GM12891 (cell line): ENCODE data around the gene SYNDIG1.

Source experiments
- DNase-seq: peaks from one replicate; pipeline ENCODE4 v3.0.0; 2011; ENCODE audit warnings: low spot score; ENCODE audit not compliant: insufficient read length
- FAIRE-seq: peaks from 2 replicates; lab custom pipeline; 2011; peaks lifted over from hg19 to GRCh38; lab: Jason Lieb, UNC
- PAX5 ChIP-seq: IDR thresholded peaks from 2 replicates; pipeline ENCODE4 v1.6.1; 2011; ENCODE audit warnings: low read length, moderate library complexity, mild to moderate bottlenecking; ENCODE audit not compliant: insufficient read depth, severe bottlenecking
- POLR2A ChIP-seq: IDR thresholded peaks from 2 replicates; pipeline ENCODE4 v1.6.1; 2011; ENCODE audit warnings: low read depth, low read length, control low read depth
- POLR2AphosphoS5 ChIP-seq: IDR thresholded peaks from 2 replicates; pipeline ENCODE4 v1.6.1; 2011; ENCODE audit warnings: low read depth, low read length, control low read depth
- POU2F2 ChIP-seq: IDR thresholded peaks from 2 replicates; pipeline ENCODE4 v1.6.1; 2011; ENCODE audit warnings: low read depth, mild to moderate bottlenecking, control low read depth, low read length, moderate library complexity
- SPI1 ChIP-seq: IDR thresholded peaks from 2 replicates; pipeline ENCODE4 v1.6.1; 2011; ENCODE audit warnings: low read depth, low read length, control low read depth
- TAF1 ChIP-seq: IDR thresholded peaks from 2 replicates; pipeline ENCODE4 v1.6.1; 2011; ENCODE audit warnings: low read depth, low read length, control low read depth

SYNDIG1 gene

GRCh38 chr20:24489631-24490260 lies 20.3 kb downstream of the SYNDIG1 start:
- TF ChIP-seq PAX5 (no peak), POLR2AphosphoS5 (no peak), POU2F2 (no peak), POLR2A (no peak), SPI1 (no peak), TAF1 (no peak)
- FAIRE-seq (no peak), DNase-seq (no peak)

GRCh38 chr20:24490598-24490997 lies 21.2 kb downstream of the SYNDIG1 start:
- TF ChIP-seq POLR2AphosphoS5 = no peak
- no peak for TF ChIP-seq TAF1
- no peak for TF ChIP-seq POLR2A
- TF ChIP-seq SPI1 = no peak
- no peak for TF ChIP-seq POU2F2
- TF ChIP-seq PAX5 = no peak
- DNase-seq (no peak), FAIRE-seq (no peak)

DNA sequence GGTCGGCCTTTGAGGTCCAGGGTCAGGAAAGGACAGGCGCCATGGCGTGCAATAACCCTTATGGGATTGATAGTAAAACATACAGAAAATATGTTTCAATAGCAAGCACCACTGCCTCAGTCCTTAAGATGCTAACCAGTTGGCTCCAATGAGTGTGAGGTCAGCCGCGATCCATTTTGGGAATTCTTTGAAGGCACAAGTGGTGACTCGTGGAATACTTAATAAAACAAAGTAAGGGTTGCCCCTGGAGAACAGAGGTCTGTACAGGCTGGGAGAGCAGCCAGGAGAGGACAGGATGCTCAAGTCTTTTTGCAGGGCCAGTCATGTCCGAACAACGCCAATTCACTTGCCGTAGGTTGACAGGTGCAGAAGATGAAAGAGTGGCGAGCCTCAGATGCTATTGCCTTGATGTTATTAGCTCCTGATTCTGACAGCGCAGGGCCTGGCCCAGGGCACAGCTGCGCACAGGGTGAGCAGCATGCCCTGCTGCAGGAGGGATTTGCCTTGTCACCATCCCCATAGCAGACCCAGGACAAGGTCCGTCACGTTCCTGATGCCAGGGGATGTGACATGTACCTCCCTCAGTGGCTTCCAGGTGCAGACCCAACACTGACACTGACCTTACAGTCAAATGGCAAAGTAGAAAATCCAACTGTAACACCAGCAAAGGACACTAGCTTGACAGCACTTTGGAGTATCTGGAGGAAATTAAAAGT lies 21.8 kb downstream of the SYNDIG1 start:
- DNase-seq (no peak), FAIRE-seq (no peak)
- TF ChIP-seq POLR2A = no peak
- TF ChIP-seq TAF1 = no peak
- TF ChIP-seq POLR2AphosphoS5 = no peak
- TF ChIP-seq SPI1 = no peak

DNA sequence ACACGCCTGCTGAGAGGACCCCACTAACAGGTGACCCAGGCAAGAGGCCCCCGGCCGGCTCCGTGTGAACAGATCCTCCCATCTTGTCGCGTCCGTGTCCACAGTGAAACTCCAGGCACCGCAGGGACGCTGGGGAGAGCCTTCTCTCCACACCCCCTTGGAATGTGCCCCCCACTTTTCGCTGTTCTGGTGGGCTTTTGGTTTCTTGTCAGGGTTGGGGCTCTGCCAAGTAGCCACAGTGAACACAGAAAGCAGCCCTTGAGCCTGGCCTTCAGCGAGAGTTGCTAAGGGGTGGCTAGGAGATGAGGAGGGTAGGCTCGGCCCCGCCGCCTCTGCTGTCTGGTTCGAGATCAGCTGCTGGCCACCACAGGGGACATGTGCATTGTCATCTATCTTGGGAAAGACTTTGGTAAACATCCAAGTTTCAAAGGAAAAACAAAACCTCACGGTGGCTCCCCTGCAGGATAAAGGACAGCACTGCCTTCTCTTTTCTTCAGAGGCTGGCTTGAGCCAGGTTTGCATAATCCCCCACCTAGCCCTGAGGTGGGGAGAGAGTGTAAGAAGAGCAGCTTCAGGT lies 22.7 kb downstream of the SYNDIG1 start:
- DNase-seq = no peak
- FAIRE-seq = no peak
- TF ChIP-seq PAX5 = no peak
- no peak for TF ChIP-seq SPI1
- TF ChIP-seq TAF1 = no peak
- TF ChIP-seq POLR2AphosphoS5 = no peak
- no peak for TF ChIP-seq POLR2A
- TF ChIP-seq POU2F2 = no peak

DNA sequence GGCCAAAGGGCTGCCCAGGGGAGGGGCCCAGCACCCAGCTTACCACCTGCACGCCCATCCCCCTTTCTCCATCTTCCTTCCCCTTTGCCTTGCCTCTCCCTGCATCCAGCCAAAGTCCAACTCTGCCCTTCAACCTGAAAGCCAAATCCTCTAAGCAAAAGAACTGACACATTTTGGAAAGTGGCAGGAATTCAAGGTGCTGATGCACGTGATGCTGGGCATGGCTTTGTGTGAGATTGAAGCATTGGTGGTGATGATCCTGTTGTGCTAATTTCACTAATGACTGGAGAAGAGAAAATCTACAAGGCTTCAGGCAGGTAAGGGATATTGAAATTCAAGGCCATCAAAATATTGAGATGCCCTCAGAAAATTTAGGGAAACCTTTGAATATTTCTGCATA lies 23.3 kb downstream of the SYNDIG1 start:
- DNase-seq (no peak), FAIRE-seq (no peak)
- TF ChIP-seq POU2F2 (no peak), PAX5 (no peak), POLR2AphosphoS5 (no peak), TAF1 (no peak), POLR2A (no peak), SPI1 (no peak)

DNA sequence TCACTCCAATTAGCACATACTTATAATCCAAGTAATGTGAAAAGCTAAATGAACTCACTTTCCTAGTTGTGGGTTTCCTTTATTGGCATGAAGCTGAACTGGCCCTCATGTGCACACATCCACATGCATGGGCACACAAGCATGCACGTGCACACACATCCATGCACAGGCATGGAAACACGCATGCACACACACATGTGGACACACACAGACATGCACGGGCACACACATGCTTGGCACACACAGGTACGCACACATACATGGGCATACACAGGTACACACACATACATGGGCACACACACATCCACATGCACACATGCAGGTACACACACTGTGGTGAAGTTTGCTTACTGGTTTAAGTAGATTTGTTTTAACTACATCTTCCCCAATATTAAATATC lies 23.8 kb downstream of the SYNDIG1 start:
- FAIRE-seq (no peak), DNase-seq (no peak)
- TF ChIP-seq POU2F2 (no peak), SPI1 (no peak), PAX5 (no peak), TAF1 (no peak), POLR2A (no peak), POLR2AphosphoS5 (no peak)

DNA sequence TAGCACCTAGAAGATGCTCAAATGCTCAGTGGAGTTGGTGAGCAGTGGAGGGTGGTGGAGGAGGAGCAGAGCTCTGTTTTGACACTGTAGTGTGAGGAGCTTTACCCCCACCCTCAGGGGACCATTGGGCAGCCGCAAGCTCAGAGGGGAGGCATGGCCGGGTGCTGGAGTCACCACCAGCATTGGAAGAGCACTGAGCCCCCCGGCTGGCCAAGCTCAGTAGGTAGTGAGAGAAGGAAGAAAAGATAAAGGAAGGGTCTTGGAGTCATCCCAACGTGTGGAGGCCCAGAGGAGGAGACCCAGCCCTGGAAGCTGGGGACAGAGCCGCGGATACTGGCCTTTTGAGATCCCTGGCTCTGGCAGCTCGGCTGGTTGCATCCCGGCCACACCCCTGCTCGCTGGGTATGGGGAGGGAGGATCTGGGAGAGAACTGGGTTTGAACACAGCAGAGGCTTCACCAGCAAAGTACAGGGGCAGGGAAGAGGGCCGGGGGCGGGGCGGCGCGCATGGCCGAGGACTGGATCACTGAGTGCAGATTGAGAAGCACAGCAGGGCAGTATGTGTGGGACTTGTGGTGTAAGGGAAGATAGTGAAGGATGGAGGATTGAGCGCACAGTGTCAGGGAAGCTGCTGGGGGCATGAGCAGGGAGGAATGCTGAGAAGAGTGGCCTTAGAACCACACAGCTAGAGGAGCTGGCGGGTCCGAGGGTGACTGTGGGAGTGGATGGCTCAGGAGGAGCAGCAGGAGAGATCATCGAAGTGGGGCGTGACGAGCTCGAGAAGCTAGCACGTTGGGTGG lies 24.4 kb downstream of the SYNDIG1 start:
- no peak for FAIRE-seq
- DNase-seq = no peak
- TF ChIP-seq POU2F2 (no peak), TAF1 (no peak), POLR2AphosphoS5 (no peak), PAX5 (no peak), SPI1 (no peak), POLR2A (no peak)

- TF ChIP-seq SPI1 (no peak), POLR2A (no peak), POLR2AphosphoS5 (no peak), TAF1 (no peak), POU2F2 (no peak), PAX5 (no peak)
- FAIRE-seq (no peak), DNase-seq (no peak)
Observed at GRCh38 chr20:24494460-24494920, 25.1 kb downstream of the SYNDIG1 start.

DNA sequence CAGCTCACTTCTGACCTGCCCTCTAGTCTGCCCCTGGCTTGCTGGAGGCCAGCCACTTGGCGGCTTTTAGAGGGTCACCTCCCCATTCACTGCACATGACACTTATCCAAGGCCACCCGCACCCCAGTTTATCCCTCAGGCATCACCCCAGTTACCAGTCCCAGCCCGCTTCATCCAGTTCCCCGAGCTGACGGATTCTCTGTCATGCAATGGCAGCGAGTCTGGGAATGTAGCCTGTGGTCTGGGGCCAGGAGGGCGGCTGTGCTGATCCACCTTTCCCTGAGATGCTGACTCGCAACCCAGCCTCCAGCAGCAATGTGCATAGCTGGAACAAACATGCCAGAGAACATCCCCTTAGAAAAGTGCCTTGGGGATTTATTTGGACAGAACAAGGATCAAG lies 25.8 kb downstream of the SYNDIG1 start:
- TF ChIP-seq TAF1 (no peak), POLR2AphosphoS5 (no peak), POU2F2 (no peak), PAX5 (no peak), POLR2A (no peak), SPI1 (no peak)
- DNase-seq (no peak), FAIRE-seq (no peak)
